SH-SY5Y (cell line): ENCODE results near the gene ADORA2B.

ENCODE experiments used
- GATA2 ChIP-seq: IDR thresholded peaks from 2 replicates; pipeline ENCODE4 v1.6.1; 2011; ENCODE audit warnings: mild to moderate bottlenecking, low read depth, low read length
- GATA3 ChIP-seq: IDR thresholded peaks from 2 replicates; pipeline ENCODE4 v1.6.1; 2011; ENCODE audit warnings: low read depth, mild to moderate bottlenecking, low read length, moderate library complexity

ADORA2B gene

GRCh38 chr17:15943971-15944758, 765 bp upstream of the ADORA2B start:
- no peak for TF ChIP-seq GATA3
- TF ChIP-seq GATA2: no peak

GRCh38 chr17:15945527-15946191, 729 bp downstream of the ADORA2B start:
- TF ChIP-seq GATA3: no peak
- no peak for TF ChIP-seq GATA2

DNA sequence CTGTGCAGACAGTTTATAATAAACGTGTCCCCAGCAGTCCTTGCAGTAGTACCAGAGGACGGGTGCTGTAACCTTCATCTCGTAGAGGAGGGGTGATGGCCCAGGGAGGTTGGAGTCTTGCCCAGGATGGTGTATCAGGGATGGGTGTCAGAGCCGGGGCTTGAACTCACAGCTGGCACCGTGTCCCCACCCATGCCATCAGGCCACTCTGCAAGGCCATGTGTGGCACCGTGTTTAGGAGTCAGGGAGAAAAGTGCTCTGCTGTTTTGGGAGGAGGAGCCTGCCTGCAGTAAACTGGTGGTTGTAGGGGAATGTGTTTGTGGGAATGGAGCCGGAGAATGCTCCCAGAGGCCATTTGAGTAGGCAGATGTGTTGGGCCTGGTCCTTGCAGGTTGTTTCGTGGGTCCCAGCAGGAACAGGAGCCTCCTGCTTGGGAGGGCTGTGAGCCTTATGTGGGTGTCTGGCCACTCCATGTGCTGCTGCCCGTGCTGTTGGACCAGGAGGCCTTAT, 1.7 kb downstream of the ADORA2B start:
- TF ChIP-seq GATA2: no peak
- no peak for TF ChIP-seq GATA3

DNA sequence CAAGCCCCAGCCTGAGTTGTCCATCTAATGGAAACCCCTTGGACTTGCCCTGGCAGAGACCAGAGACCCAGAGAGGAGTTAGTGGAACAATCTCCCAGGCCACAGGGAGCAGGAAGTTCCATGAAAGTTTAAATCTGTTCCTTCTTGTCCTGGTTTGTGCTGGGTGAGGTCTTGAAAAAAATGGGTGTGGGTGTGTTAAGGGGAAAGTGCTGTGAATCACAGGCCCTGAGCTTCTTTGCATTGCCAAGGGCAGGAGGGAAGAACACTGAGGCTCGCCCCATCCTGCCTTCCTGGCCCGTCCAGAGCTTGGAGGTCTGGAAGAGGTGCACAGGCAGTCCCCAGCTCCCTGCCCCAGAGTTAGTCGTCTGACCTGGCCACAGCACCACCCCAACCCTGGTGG, 2.3 kb downstream of the ADORA2B start:
- no peak for TF ChIP-seq GATA2
- no peak for TF ChIP-seq GATA3

GRCh38 chr17:15947976-15948752, 3.2 kb downstream of the ADORA2B start:
- no peak for TF ChIP-seq GATA2
- no peak for TF ChIP-seq GATA3

GRCh38 chr17:15951368-15952047, 6.6 kb downstream of the ADORA2B start:
- TF ChIP-seq GATA2 (no peak), GATA3 (no peak)

DNA sequence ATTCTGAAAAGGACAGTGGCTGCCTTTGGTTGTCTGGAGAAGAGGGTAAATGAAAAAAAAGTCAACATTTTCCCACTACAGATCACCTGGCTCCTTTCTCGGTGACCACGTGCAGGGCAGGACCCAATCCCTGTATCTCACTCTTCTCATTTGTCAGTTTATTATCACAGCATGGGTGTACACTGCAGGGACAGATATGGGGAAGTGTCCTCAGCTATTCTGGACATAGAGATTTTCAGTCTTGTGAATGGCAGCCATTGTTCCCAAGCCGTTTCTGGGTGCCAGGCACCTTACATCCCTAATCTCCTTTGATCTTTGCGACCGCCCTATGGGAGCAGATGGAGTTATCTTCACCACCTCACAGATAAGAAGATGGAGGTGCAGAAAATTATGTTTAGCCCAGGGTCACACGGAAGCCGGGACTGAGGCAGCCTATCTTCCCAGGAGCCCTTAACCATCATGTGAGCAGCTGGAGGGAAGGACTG, 7.2 kb downstream of the ADORA2B start:
- TF ChIP-seq GATA3 (no peak), GATA2 (no peak)

GRCh38 chr17:15952916-15953790, 8.2 kb downstream of the ADORA2B start:
- TF ChIP-seq GATA3 (no peak), GATA2 (no peak)

DNA sequence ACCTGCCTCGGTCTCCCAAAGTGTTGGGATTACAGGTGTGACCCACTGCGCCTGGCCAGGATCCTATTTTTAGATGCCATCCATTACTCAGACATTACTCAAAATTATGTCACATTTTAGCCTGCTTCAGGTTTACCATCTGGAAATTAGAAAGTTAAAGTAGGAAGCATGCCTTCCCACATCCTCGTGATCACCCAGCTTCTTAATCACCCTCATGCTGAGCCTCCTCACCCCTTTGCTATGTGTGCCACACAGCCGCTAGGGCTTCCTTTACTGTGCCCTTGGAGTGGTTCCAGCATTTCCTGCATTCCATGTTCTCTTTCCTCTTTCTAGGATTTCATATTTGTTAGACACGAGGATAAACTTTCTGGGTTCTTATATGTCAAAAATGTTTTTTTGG, 9.3 kb downstream of the ADORA2B start:
- TF ChIP-seq GATA2 (no peak), GATA3 (no peak)

GRCh38 chr17:15955793-15956541, 11.0 kb downstream of the ADORA2B start:
- TF ChIP-seq GATA2: no peak
- no peak for TF ChIP-seq GATA3

GRCh38 chr17:15957206-15957605, 12.3 kb downstream of the ADORA2B start:
- TF ChIP-seq GATA2: no peak
- no peak for TF ChIP-seq GATA3

- no peak for TF ChIP-seq GATA3
- no peak for TF ChIP-seq GATA2
Measured at GRCh38 chr17:15957608-15958307, 12.8 kb downstream of the ADORA2B start.
